GM21723 (cell line): Measurements from ENCODE around the gene CMTM1.

Experiments used
- ATAC-seq: cut with Tn5 transposase; IDR thresholded peaks from one replicate; pipeline ENCODE4 v1.9.1; 2021; ENCODE audit warnings: mild to moderate bottlenecking, moderate library complexity; ENCODE audit not compliant: unreplicated experiment

The CMTM1 gene

GRCh38 chr16:66538910-66539309 is 27.3 kb upstream of the CMTM1 start:
- ATAC-seq: no peak

GRCh38 chr16:66539623-66540469 is 26.4 kb upstream of the CMTM1 start:
- ATAC-seq: peak; percentile 85

- no peak for ATAC-seq
Measured at GRCh38 chr16:66541388-66542355, 24.6 kb upstream of the CMTM1 start.

- no peak for ATAC-seq
Measured at GRCh38 chr16:66542396-66542795, 23.8 kb upstream of the CMTM1 start.

- ATAC-seq: no peak
Measured at GRCh38 chr16:66543541-66543940, 22.7 kb upstream of the CMTM1 start.

- ATAC-seq: no peak
Measured at GRCh38 chr16:66544016-66544757, 22.1 kb upstream of the CMTM1 start.

GRCh38 chr16:66547101-66547989 is 18.9 kb upstream of the CMTM1 start:
- no peak for ATAC-seq

- no peak for ATAC-seq
Measured at GRCh38 chr16:66548068-66548467, 18.2 kb upstream of the CMTM1 start.

- ATAC-seq: no peak
Measured at GRCh38 chr16:66548868-66549267, 17.4 kb upstream of the CMTM1 start.

GRCh38 chr16:66549284-66550131 is 16.7 kb upstream of the CMTM1 start, which contains the start of gene TK2:
TK2 (minus strand) TSS chr16:66550122; CDS start chr16:66550061, 61 bp downstream.
- no peak for ATAC-seq

GRCh38 chr16:66551348-66551759 is 14.9 kb upstream of the CMTM1 start:
- no peak for ATAC-seq

- ATAC-seq: peak; percentile 18
Measured at GRCh38 chr16:66551788-66552285, 14.4 kb upstream of the CMTM1 start.

GRCh38 chr16:66552286-66553177 is 13.7 kb upstream of the CMTM1 start, which contains the start of gene CKLF:
CKLF (plus strand) TSS chr16:66552576; CDS start chr16:66552716, 140 bp downstream.
- ATAC-seq: peak; percentile 75

GRCh38 chr16:66553223-66553622 is 13.0 kb upstream of the CMTM1 start:
- no peak for ATAC-seq

- no peak for ATAC-seq
Measured at GRCh38 chr16:66554021-66554420, 12.2 kb upstream of the CMTM1 start.

GRCh38 chr16:66554495-66554894 is 11.7 kb upstream of the CMTM1 start:
- ATAC-seq: no peak

GRCh38 chr16:66560107-66560506 is 6.1 kb upstream of the CMTM1 start:
- no peak for ATAC-seq
